NCI-H510A (cell line): Measurements from ENCODE around the gene UGT1A3.

Source experiments
- DNase-seq: peaks from one replicate; lab custom pipeline; 2025; lab: John Stamatoyannopoulos, UW

The UGT1A3 gene

GRCh38 chr2:233816334-233816733 lies 87.5 kb downstream of the UGT1A3 start:
- DNase-seq, result no peak

- DNase-seq, result no peak
Measured at GRCh38 chr2:233816771-233817170, 87.9 kb downstream of the UGT1A3 start.

GRCh38 chr2:233817361-233817911 lies 88.6 kb downstream of the UGT1A3 start:
- no peak for DNase-seq

GRCh38 chr2:233817995-233818638 lies 89.3 kb downstream of the UGT1A3 start:
- no peak for DNase-seq

DNA sequence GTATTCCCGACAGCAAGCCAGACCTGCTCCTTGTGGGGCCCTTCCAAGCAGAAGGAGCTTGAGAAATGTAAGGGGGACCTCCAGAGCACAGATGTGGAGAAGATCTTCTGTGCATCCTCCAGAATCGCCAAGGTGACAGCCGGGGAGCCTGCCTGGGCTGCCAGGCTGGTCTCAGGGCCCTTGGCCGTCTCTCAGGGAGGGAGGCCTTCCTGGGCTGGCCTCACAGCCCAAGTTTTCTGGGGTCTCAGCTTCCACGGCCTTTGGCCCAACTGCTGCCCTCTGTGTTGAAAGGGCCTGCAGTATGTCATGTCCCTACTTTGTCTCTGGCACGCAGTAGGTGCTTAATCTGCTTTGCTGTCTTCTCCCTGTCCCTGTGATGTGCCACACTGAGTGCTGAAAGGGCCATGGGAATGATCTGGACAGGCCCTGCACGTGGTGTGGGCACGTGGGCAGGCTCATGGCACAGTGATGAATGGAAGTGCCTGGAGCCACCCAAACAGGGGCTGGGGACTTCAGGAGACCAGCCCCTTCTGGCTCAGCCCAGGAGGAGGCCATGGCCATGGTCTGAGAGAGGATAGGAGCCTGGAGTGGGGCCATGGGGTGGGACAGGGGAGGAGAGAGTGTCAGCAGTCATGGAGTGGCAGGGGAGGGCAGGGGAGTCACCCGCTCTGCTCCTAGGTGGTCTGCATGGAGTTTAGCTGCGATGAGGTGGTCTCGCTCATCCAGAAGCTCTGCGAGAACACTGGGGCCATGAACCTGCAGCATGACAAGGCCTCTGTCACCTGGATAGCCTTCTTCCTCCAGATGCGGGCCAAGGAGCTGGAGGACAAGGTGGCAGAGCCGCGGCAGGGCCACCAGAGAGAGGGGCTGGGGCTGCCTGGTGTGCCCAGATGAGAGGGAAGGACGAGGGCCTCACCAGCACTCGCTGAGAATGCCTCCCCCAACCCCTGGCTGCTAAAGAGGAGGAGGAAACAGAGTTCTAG lies 90.1 kb downstream of the UGT1A3 start:
- no peak for DNase-seq

DNA sequence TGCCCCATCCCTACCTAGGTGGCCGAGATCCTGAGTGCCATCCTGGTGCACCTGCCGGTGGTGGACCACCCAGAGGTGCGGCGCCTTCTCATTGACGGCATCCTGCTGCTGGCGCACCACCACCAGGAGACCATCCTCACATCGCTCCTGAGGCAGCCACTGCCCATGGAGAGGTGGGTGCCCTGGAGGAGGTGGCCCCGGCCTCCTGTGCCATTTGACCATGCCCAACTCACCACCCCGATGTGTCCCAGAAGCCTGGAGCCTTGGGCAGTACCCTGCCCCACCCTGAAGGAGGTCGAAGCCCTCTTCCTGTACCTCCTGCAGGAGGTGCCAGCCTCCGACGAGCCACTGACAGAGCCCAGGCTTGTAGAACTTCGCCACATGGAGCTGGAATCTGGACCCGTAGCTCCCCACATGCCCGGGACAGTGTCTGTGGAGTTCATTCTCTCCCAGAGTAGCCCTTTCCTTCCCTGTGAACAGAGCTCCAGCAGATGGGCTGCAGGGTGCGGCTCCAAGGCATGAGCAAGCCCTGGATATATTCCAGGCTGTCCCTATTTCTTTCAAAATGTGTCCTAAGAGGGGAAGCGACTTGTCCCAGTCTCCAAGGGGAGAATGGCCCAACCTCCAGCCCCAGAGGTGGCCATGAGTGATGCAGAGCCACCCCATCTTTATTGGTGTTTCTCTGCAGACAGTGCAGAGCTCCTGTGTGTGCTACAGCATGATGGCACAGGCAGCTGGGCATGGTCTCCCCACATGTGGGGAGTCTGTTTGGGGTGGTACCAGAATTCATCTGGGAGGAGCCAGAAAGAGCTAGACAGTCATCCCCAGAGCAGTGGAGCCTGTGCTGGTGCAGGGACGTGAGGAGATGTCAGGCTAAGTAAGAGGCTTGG lies 91.3 kb downstream of the UGT1A3 start:
- no peak for DNase-seq

- DNase-seq, result no peak
Measured at GRCh38 chr2:233820774-233821105, 91.9 kb downstream of the UGT1A3 start.

GRCh38 chr2:233821196-233821595 lies 92.4 kb downstream of the UGT1A3 start:
- DNase-seq, result no peak

DNA sequence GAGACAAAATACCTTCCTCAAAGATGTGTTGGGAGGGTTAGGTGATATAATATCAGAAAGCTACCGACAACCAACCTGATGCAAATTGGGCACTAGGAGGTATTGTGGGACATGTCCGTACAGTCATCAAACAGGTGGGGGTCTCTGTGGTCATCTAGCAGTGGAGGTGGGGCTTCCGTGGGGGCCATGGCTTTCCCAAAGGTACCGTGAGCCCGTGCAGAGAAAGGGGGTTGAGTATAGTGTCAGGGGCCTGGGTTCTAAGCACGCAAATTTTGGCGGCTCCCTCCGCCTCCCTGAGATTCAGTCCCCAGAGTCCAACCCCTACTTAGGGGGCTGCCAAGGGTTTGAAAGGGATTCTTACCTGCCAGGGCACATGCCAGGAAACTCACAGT lies 92.9 kb downstream of the UGT1A3 start:
- no peak for DNase-seq

- no peak for DNase-seq
Measured at GRCh38 chr2:233822101-233822771, 93.4 kb downstream of the UGT1A3 start.
